Keratinocyte (primary cell): ENCODE results near the gene PRKAR2A. TPM values are rescaled to one million over a fixed set of nuclear protein-coding genes. Genes with fewer than 3 reads are reported as not detected.

Experiments
- DNase-seq: peaks from one replicate; pipeline ENCODE4 v3.0.0-alpha.2; 2011; ENCODE audit warnings: low read depth, missing footprints, low spot score
- FAIRE-seq: peaks from 2 replicates; lab custom pipeline; 2011; peaks lifted over from hg19 to GRCh38; lab: Jason Lieb, UNC
- H2AFZ ChIP-seq: 2 replicates; pipeline ENCODE4 v1.6.0; 2012; ENCODE audit warnings: low read length, control low read depth, inconsistent platforms; ENCODE audit not compliant: control insufficient read depth
- H3K27ac ChIP-seq: 2 replicates; pipeline ENCODE4 v1.5.1; 2011; ENCODE audit warnings: low read length; ENCODE audit not compliant: control insufficient read depth, insufficient read depth
- H3K27me3 ChIP-seq: 3 replicates; pipeline ENCODE4 v1.6.0; 2011; ENCODE audit warnings: low read length; ENCODE audit not compliant: control insufficient read depth, insufficient read depth; ENCODE audit errors: extremely low read depth
- H3K36me3 ChIP-seq, 2 experiments: 2 replicates in 1 of 2; 3 replicates in 1 of 2; pipeline ENCODE4 v1.5.1; 2011; ENCODE audit warnings: low read length in 2 of 2, mild to moderate bottlenecking in 1 of 2; ENCODE audit not compliant: control insufficient read depth in 2 of 2, insufficient read depth in 2 of 2; ENCODE audit errors: extremely low read depth in 1 of 2
- H3K4me1 ChIP-seq: 3 replicates; pipeline ENCODE4 v1.5.1; 2011; ENCODE audit warnings: low read length; ENCODE audit not compliant: control insufficient read depth, insufficient read depth; ENCODE audit errors: extremely low read depth
- H3K4me2 ChIP-seq: 3 replicates; pipeline ENCODE4 v1.6.0; 2011; ENCODE audit warnings: low read depth, low read length; ENCODE audit not compliant: control insufficient read depth, insufficient read depth; ENCODE audit errors: extremely low read depth
- H3K4me3 ChIP-seq, 3 experiments: fragments of 200-600 bp in 1 of 3; sonication (generic) in 1 of 3; 2 replicates in 2 of 3; 3 replicates in 1 of 3; pipeline ENCODE4 v1.5.1; 2011 to 2016; ENCODE audit warnings: low read length in 3 of 3, mild to moderate bottlenecking in 3 of 3, control low read depth in 2 of 3, inconsistent platforms in 1 of 3, low read depth in 1 of 3, mixed read lengths in 1 of 3, mixed run types in 1 of 3, moderate library complexity in 1 of 3; ENCODE audit not compliant: control insufficient read depth in 2 of 3, insufficient read depth in 2 of 3; ENCODE audit errors: extremely low read depth in 1 of 3
- H3K79me2 ChIP-seq: 2 replicates; pipeline ENCODE4 v1.6.0; 2012; ENCODE audit warnings: low read length; ENCODE audit not compliant: control insufficient read depth, insufficient read depth
- H3K9ac ChIP-seq: 3 replicates; pipeline ENCODE4 v1.6.0; 2011; ENCODE audit warnings: low read length; ENCODE audit not compliant: control insufficient read depth, insufficient read depth; ENCODE audit errors: extremely low read depth
- H3K9me1 ChIP-seq: 3 replicates; pipeline ENCODE4 v1.6.0; 2011; ENCODE audit warnings: low read length; ENCODE audit not compliant: control insufficient read depth, insufficient read depth; ENCODE audit errors: extremely low read depth
- H3K9me3 ChIP-seq: 2 replicates; pipeline ENCODE4 v1.5.1; 2012; ENCODE audit warnings: low read depth, low read length; ENCODE audit not compliant: control insufficient read depth
- H4K20me1 ChIP-seq: 3 replicates; pipeline ENCODE4 v1.6.0; 2011; ENCODE audit warnings: low read length; ENCODE audit not compliant: control insufficient read depth, insufficient read depth; ENCODE audit errors: extremely low read depth
- EZH2 ChIP-seq: IDR thresholded peaks from one replicate; pipeline ENCODE4 v1.6.1; 2012; ENCODE audit warnings: inconsistent platforms, mild to moderate bottlenecking, low read length, moderate library complexity
- dilution Hi-C: fragments of 300-500 bp; cut with MboI; formaldehyde crosslinking; loops from one replicate; pipeline ENCODE4 v1.7.0; 2020; ENCODE audit warnings: low sequenced_read_pairs; ENCODE audit not compliant: extremely low pct_ligation_motif_present
- polyA plus RNA-seq, 5 experiments: library from polyadenylated mRNA; depleted of rRNA in 3 of 5; stranded (reverse) in 3 of 5; stranded (forward) in 1 of 5; unstranded in 1 of 5; fragments of >200 nt; gene quantifications; 1 replicate in 1 of 5; 2 replicates in 3 of 5; 3 replicates in 1 of 5; pipeline versions ENCODE4 v1.2.1 to v1.2.3, GENCODE V29; 2011 to 2012; ENCODE audit warnings: missing spikeins in 2 of 5, low read depth in 1 of 5, low replicate concordance in 1 of 5
- TF ChIP-seq, protein P1 (sequence below), 3 experiments: IDR thresholded peaks in 1 of 3; conservative IDR thresholded peaks in 1 of 3; optimal IDR thresholded peaks in 1 of 3; 2 replicates in 2 of 3; 3 replicates in 1 of 3; pipeline versions ENCODE3 to v1.5.1; 2011; ENCODE audit warnings: low read length in 3 of 3, mild to moderate bottlenecking in 3 of 3, moderate library complexity in 2 of 3, control low read depth in 1 of 3, inconsistent platforms in 1 of 3; ENCODE audit not compliant: insufficient read depth in 2 of 3; ENCODE audit errors: extremely low read depth in 1 of 3

PRKAR2A gene
- polyA plus RNA-seq, 1 donor (not counting 4 experiments of a cell fraction or from before 2014, with no cell fraction given) = 23.2 TPM

- TF ChIP-seq, protein P1, sequence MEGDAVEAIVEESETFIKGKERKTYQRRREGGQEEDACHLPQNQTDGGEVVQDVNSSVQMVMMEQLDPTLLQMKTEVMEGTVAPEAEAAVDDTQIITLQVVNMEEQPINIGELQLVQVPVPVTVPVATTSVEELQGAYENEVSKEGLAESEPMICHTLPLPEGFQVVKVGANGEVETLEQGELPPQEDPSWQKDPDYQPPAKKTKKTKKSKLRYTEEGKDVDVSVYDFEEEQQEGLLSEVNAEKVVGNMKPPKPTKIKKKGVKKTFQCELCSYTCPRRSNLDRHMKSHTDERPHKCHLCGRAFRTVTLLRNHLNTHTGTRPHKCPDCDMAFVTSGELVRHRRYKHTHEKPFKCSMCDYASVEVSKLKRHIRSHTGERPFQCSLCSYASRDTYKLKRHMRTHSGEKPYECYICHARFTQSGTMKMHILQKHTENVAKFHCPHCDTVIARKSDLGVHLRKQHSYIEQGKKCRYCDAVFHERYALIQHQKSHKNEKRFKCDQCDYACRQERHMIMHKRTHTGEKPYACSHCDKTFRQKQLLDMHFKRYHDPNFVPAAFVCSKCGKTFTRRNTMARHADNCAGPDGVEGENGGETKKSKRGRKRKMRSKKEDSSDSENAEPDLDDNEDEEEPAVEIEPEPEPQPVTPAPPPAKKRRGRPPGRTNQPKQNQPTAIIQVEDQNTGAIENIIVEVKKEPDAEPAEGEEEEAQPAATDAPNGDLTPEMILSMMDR (optimal IDR thresholded peaks at IDR 0.05 in 1 of 3, IDR thresholded peaks at IDR 0.05 in 1 of 3, conservative IDR thresholded peaks at IDR 0.05 in 1 of 3; ENCODE audit: extremely low read depth in 1 of 3, insufficient read depth in 2 of 3, low read length in 3 of 3) = no peak
- TF ChIP-seq EZH2 = no peak
- Histone ChIP-seq H3K9me3 (no peaks in the 10 kb centered on the region), H2AFZ (no peak overlapping the region), H3K9me1 (peaks cover 2% of the 10 kb centered on the region), H4K20me1 (no peaks in the 10 kb centered on the region), H3K79me2 (no peaks in the 10 kb centered on the region), H3K27me3 (no peaks in the 10 kb centered on the region), H3K27ac (no peak overlapping the region), H3K9ac (no peak overlapping the region), H3K4me1 (peaks cover 4% of the 10 kb centered on the region), H3K36me3 (no peaks in the 10 kb centered on the region), H3K4me2 (no peak overlapping the region), H3K4me3 (no peak overlapping the region)
- DNase-seq = no peak
- no peak for FAIRE-seq
- dilution Hi-C loops = no loop called here
Observed at GRCh38 chr3:48885753-48886152, 38.1 kb upstream of the PRKAR2A start.

GRCh38 chr3:48881652-48882114 is 34.0 kb upstream of the PRKAR2A start:
- H3K9me1 ChIP-seq = no peaks in the 10 kb centered on the region
- H3K4me2 ChIP-seq = no peak overlapping the region
- H3K27me3 ChIP-seq = no peaks in the 10 kb centered on the region
- no peaks in the 10 kb centered on the region for H3K4me1 ChIP-seq
- no peaks in the 10 kb centered on the region for H3K9me3 ChIP-seq
- no peak for TF ChIP-seq EZH2
- TF ChIP-seq, protein P1 (optimal IDR thresholded peaks at IDR 0.05 in 1 of 3, IDR thresholded peaks at IDR 0.05 in 1 of 3, conservative IDR thresholded peaks at IDR 0.05 in 1 of 3; ENCODE audit: extremely low read depth in 1 of 3, insufficient read depth in 2 of 3, low read length in 3 of 3) = no peak
- H3K79me2 ChIP-seq = no peaks in the 10 kb centered on the region
- DNase-seq (no peak), FAIRE-seq (no peak)
- no peaks in the 10 kb centered on the region for H4K20me1 ChIP-seq
- no peaks in the 10 kb centered on the region for H3K36me3 ChIP-seq
- H3K9ac ChIP-seq = no peak overlapping the region
- no peak overlapping the region for H3K4me3 ChIP-seq
- dilution Hi-C loops = no loop called here
- H2AFZ ChIP-seq = no peak overlapping the region
- H3K27ac ChIP-seq = no peak overlapping the region
